PC-3 (cell line): Measurements from ENCODE around the gene QRSL1. TPM values are rescaled to one million over a fixed set of nuclear protein-coding genes. Genes with fewer than 3 reads are reported as not detected.

Experiments
- ATAC-seq: fragments of 200-7000 bp; cut with Tn5 transposase; 2 replicates; pipeline ENCODE4 v1.9.1; 2020; ENCODE audit warnings: mild to moderate bottlenecking, moderate library complexity
- BruUV-seq: library from RNA; stranded (reverse); fragments of 400-500 nt; replicated peaks from 2 replicates; lab custom pipeline; 2021; lab: Mats Ljungman, UMichigan
- CTCF ChIA-PET: fragments of 300-600 bp; sonication (Branson Sonifier 250); formaldehyde crosslinking; loops from one replicate; lab custom pipeline; 2022; ENCODE audit warnings: antibody characterized with exemption; lab: Charles Lee
- POLR2A ChIA-PET: fragments of 300-600 bp; sonication (Branson Sonifier 250); formaldehyde crosslinking; loops from one replicate; lab custom pipeline; 2022; ENCODE audit warnings: antibody characterized with exemption; ENCODE audit not compliant: unreplicated experiment; lab: Charles Lee
- DNase-seq: peaks from one replicate; pipeline ENCODE4 v3.0.0-alpha.2; 2015
- H2AFZ ChIP-seq: fragments of 300-600 bp; sonication (generic); 2 replicates; pipeline ENCODE4 v1.6.0; 2016; ENCODE audit warnings: antibody characterized with exemption, low read length
- H3F3A ChIP-seq: fragments of 300-600 bp; sonication (generic); one replicate; pipeline ENCODE4 v1.6.0; 2017; ENCODE audit warnings: antibody characterized with exemption, low read length, control low read depth, mild to moderate bottlenecking; ENCODE audit not compliant: unreplicated experiment
- H3K27ac ChIP-seq: fragments of 300-600 bp; sonication (generic); 2 replicates; pipeline ENCODE4 v1.5.1; 2016; ENCODE audit warnings: mild to moderate bottlenecking, low read length
- H3K27me3 ChIP-seq: fragments of 300-600 bp; sonication (generic); 2 replicates; pipeline ENCODE4 v1.6.1; 2016; ENCODE audit warnings: low read length, mixed read lengths
- H3K36me3 ChIP-seq: fragments of 300-600 bp; sonication (generic); 2 replicates; pipeline ENCODE4 v1.6.1; 2016; ENCODE audit warnings: low read depth, mixed run types, low read length, mixed read lengths
- H3K4me1 ChIP-seq: fragments of 300-600 bp; sonication (generic); 2 replicates; pipeline ENCODE4 v1.5.1; 2016; ENCODE audit warnings: low read length; ENCODE audit not compliant: insufficient read depth
- H3K4me2 ChIP-seq: fragments of 300-600 bp; sonication (generic); 2 replicates; pipeline ENCODE4 v1.6.0; 2016; ENCODE audit warnings: low read length
- H3K4me3 ChIP-seq: fragments of 300-600 bp; sonication (generic); 2 replicates; pipeline ENCODE4 v1.5.1; 2016; ENCODE audit warnings: mild to moderate bottlenecking, low read length, mixed read lengths
- H3K79me2 ChIP-seq: fragments of 300-600 bp; sonication (generic); 2 replicates; pipeline ENCODE4 v1.6.1; 2017; ENCODE audit warnings: low read length, mixed read lengths
- H3K9ac ChIP-seq: fragments of 300-600 bp; sonication (generic); 2 replicates; pipeline ENCODE4 v1.6.0; 2016; ENCODE audit warnings: mild to moderate bottlenecking, low read length
- H3K9me2 ChIP-seq: fragments of 300-600 bp; sonication (generic); replicated peaks from 2 replicates; pipeline ENCODE4 v1.6.1; 2016; ENCODE audit warnings: mixed run types, low read length, mixed read lengths
- H3K9me3 ChIP-seq: fragments of 300-600 bp; sonication (generic); 2 replicates; pipeline ENCODE4 v1.6.1; 2016; ENCODE audit warnings: low read length, mixed read lengths
- H4K20me1 ChIP-seq: fragments of 300-600 bp; sonication (generic); 2 replicates; pipeline ENCODE4 v1.6.1; 2016; ENCODE audit warnings: low read length, mixed read lengths
- CTCF ChIP-seq: fragments of 300-600 bp; sonication (generic); conservative IDR thresholded peaks from 2 replicates; pipeline ENCODE4 v1.5.1; 2017; ENCODE audit warnings: antibody characterized with exemption, low read depth, mild to moderate bottlenecking, low read length
- EZH2 ChIP-seq: fragments of 300-600 bp; sonication (generic); IDR thresholded peaks from one replicate; pipeline ENCODE4 v1.6.1; 2017; ENCODE audit warnings: antibody characterized with exemption, mild to moderate bottlenecking, low read length; ENCODE audit not compliant: unreplicated experiment
- EZH2phosphoT487 ChIP-seq: fragments of 300-600 bp; sonication (generic); IDR thresholded peaks from 2 replicates; pipeline ENCODE4 v1.6.1; 2018; ENCODE audit warnings: mild to moderate bottlenecking, antibody characterized with exemption, low read length, borderline replicate concordance
- intact Hi-C: fragments of 100-400 bp; cut with micrococcal nuclease; formaldehyde crosslinking; loops from 2 replicates; pipeline ENCODE4 v1.9.0; 2023
- total RNA-seq: library from RNA; depleted of rRNA; stranded (reverse); fragments of >200 nt; gene quantifications from 2 replicates; pipeline ENCODE4 v1.2.3, GENCODE V29; 2014

Gene QRSL1
- total RNA-seq, 1 experiment from 2014 or later, result 10.0 TPM

- Histone ChIP-seq H4K20me1 (no peaks in the 10 kb centered on the region), H3K9me2 (no peaks in the 10 kb centered on the region), H2AFZ (peak overlapping the region; percentile 28; the same call in 1 of the 2 replicates), H3K9ac (no peak overlapping the region), H3K36me3 (no peaks in the 10 kb centered on the region), H3K4me1 (no peaks in the 10 kb centered on the region), H3K4me2 (no peak overlapping the region), H3F3A (no peaks in the 10 kb centered on the region), H3K27ac (no peak overlapping the region), H3K4me3 (no peak overlapping the region), H3K9me3 (no peaks in the 10 kb centered on the region), H3K27me3 (no peaks in the 10 kb centered on the region), H3K79me2 (no peaks in the 10 kb centered on the region)
- CTCF ChIA-PET, result no interaction called here
- intact Hi-C loops, result no loop called here
- ATAC-seq, result no peak
- TF ChIP-seq EZH2phosphoT487 (no peak), CTCF (no peak), EZH2 (no peak)
- DNase-seq, result no peak
- POLR2A ChIA-PET, result no interaction called here
- BruUV-seq, result no TSS peak
Observed at GRCh38 chr6:106702046-106702445, 72.7 kb downstream of the QRSL1 start.

- Histone ChIP-seq H4K20me1 (no peaks in the 10 kb centered on the region), H3F3A (no peaks in the 10 kb centered on the region), H3K36me3 (no peaks in the 10 kb centered on the region), H3K9ac (no peak overlapping the region), H3K9me3 (no peaks in the 10 kb centered on the region), H3K4me1 (no peaks in the 10 kb centered on the region), H2AFZ (peak overlapping the region; percentile 28), H3K4me3 (no peak overlapping the region), H3K27me3 (no peaks in the 10 kb centered on the region), H3K4me2 (no peak overlapping the region), H3K79me2 (no peaks in the 10 kb centered on the region), H3K9me2 (no peaks in the 10 kb centered on the region), H3K27ac (no peak overlapping the region)
- intact Hi-C loops, result no loop called here
- ATAC-seq (no peak; the same call in 1 of the 2 replicates), DNase-seq (no peak)
- ChIA-PET CTCF (no interaction called here), POLR2A (no interaction called here)
- no peak for TF ChIP-seq EZH2phosphoT487
- no peak for TF ChIP-seq EZH2
- no peak for TF ChIP-seq CTCF
- BruUV-seq, result no TSS peak
Observed at GRCh38 chr6:106702451-106703110, 73.2 kb downstream of the QRSL1 start.

- DNase-seq, result no peak
- H3K79me2 ChIP-seq, result no peaks in the 10 kb centered on the region
- POLR2A ChIA-PET, result no interaction called here
- no peak overlapping the region for H3K9ac ChIP-seq
- H2AFZ ChIP-seq, result no peak overlapping the region
- H3K4me1 ChIP-seq, result no peaks in the 10 kb centered on the region
- TF ChIP-seq EZH2phosphoT487, result no peak
- no peak for TF ChIP-seq EZH2
- TF ChIP-seq CTCF, result no peak
- CTCF ChIA-PET, result no interaction called here
- H3K36me3 ChIP-seq, result no peaks in the 10 kb centered on the region
- no peak overlapping the region for H3K4me2 ChIP-seq
- no peaks in the 10 kb centered on the region for H3F3A ChIP-seq
- no peak overlapping the region for H3K4me3 ChIP-seq
- no peak for ATAC-seq
- intact Hi-C loops, result no loop called here
- H3K27me3 ChIP-seq, result no peaks in the 10 kb centered on the region
- H3K9me3 ChIP-seq, result no peaks in the 10 kb centered on the region
- H4K20me1 ChIP-seq, result no peaks in the 10 kb centered on the region
- no TSS peak for BruUV-seq
- H3K27ac ChIP-seq, result no peak overlapping the region
- H3K9me2 ChIP-seq, result no peaks in the 10 kb centered on the region
Observed at GRCh38 chr6:106704327-106704726, 74.9 kb downstream of the QRSL1 start.
